HCT116 (cell line): ENCODE results near the gene INKA2.

ENCODE experiments used
- CEBPB ChIP-seq: IDR thresholded peaks from 2 replicates; pipeline ENCODE4 v1.6.1; 2012; ENCODE audit warnings: low read depth
- CTCF ChIP-seq, 3 experiments: fragments of 200-600 bp in 1 of 3; sonication (generic) in 1 of 3; IDR thresholded peaks in 2 of 3; conservative IDR thresholded peaks in 1 of 3; 2 replicates each; pipeline ENCODE4 v1.5.1; 2012 to 2017; ENCODE audit warnings: low read depth in 2 of 3, low read length in 2 of 3, antibody characterized with exemption in 1 of 3, borderline replicate concordance in 1 of 3, control low read depth in 1 of 3, mild to moderate bottlenecking in 1 of 3, mixed read lengths in 1 of 3, mixed run types in 1 of 3, moderate library complexity in 1 of 3; ENCODE audit not compliant: insufficient read depth in 1 of 3
- EZH2phosphoT487 ChIP-seq: fragments of 200-600 bp; IDR thresholded peaks from 2 replicates; pipeline ENCODE4 v1.6.1; 2018; ENCODE audit warnings: antibody characterized with exemption, borderline replicate concordance
- MAX ChIP-seq: IDR thresholded peaks from 2 replicates; pipeline ENCODE4 v1.6.1; 2012
- POLR2A ChIP-seq: IDR thresholded peaks from 2 replicates; pipeline ENCODE4 v1.7.0; 2011; ENCODE audit warnings: borderline replicate concordance; ENCODE audit not compliant: insufficient read depth, insufficient read length; ENCODE audit errors: extremely low read depth
- POLR2AphosphoS5 ChIP-seq: IDR thresholded peaks from 2 replicates; pipeline ENCODE4 v1.6.1; 2011; ENCODE audit warnings: mild to moderate bottlenecking, low read depth, low read length, moderate library complexity
- SP1 ChIP-seq: IDR thresholded peaks from 2 replicates; pipeline ENCODE4 v1.6.1; 2012; ENCODE audit warnings: low read depth

DNA sequence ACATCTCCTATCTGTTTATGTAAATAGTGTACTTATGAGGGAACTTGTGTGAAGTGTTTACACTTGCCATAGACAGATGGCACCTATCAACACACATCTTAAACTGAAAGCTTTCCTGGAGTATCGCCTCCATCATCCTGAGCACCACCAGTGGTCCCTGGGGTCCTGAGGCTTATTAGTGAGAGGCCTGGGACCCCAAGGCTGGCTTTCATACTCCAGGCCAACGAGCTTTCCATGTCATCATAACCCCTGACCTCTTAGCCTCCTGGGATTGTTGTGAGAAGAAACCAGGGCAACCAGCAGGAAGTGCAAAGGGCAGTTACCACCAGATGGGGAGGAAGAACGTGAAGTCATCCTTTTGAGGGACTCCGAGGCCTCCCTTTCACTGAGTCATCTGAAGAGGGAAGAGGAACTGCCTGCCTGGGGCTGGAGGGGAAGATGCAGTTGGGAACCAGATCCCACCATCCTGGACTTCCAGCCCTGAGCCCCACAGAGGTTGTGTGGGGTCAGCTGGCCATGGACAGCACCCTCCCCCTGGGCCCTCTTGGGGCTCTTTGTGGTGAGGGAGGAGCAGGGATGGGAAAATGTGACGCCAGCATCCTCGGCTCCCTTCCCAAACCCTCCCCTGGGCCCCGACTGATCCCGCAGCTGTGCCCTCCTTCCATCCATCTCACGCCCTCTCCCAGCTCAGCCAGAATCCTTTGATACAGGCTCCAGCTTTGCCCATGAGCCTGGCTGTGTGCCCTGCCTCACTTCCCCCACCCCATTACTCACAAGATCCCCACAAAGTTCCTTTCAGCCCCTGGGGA is 5.8 kb downstream of the INKA2 start:
- no peak for TF ChIP-seq POLR2AphosphoS5
- TF ChIP-seq POLR2A, result no peak
- no peak for TF ChIP-seq SP1
- TF ChIP-seq CTCF (IDR thresholded peaks at IDR 0.05 in 2 of 3, conservative IDR thresholded peaks at IDR 0.05 in 1 of 3; ENCODE audit: borderline replicate concordance in 1 of 3, insufficient read depth in 1 of 3, low read depth in 2 of 3, low read length in 2 of 3), result no peak
- TF ChIP-seq CEBPB, result no peak
- no peak for TF ChIP-seq EZH2phosphoT487
- TF ChIP-seq MAX, result no peak
